ENCODE measurements around the gene WNK2.

WNK2 gene

DNA sequence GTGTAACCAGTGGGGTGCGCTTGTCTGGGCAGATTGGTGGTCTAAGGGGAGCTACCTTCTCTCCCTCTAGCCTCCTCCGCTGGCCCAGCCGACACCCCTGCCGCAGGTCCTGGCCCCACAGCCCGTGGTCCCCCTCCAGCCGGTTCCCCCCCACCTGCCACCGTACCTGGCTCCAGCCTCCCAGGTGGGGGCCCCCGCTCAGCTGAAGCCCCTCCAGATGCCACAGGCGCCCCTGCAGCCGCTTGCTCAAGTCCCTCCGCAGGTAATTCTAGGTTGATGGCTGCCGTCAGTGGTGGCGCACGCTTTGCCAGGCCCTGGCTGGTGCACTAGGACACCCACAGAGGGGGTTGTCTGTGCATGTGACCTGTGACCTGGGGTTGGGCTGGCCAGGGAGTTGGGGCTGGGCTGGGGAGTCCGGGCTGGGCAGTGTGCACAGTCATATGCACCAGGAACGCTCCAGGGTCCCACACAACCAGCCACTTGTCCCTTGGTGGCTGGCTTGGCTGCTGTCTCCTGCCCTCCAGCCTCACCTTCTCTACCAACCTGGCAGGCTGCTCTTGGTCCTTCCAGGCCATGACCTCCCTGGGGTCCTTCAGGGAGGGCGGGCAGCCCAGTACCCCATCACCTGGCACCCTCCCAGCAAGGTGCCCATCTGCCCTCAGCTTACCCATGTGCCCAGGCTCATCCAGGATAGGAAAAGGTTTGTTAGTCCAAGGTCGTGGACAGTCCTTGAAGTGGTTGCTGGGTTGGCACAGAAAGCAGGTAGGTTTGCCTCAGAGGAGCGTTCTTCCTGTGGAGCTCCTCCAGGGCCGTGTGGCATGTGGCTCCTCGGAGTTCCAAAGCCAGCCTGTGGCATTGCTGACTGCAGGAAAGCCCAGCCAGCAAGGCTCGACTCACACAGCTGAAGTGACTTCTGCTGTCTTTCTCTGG is 73.2 kb downstream of the WNK2 start:
- DNase-seq = no peak

DNA sequence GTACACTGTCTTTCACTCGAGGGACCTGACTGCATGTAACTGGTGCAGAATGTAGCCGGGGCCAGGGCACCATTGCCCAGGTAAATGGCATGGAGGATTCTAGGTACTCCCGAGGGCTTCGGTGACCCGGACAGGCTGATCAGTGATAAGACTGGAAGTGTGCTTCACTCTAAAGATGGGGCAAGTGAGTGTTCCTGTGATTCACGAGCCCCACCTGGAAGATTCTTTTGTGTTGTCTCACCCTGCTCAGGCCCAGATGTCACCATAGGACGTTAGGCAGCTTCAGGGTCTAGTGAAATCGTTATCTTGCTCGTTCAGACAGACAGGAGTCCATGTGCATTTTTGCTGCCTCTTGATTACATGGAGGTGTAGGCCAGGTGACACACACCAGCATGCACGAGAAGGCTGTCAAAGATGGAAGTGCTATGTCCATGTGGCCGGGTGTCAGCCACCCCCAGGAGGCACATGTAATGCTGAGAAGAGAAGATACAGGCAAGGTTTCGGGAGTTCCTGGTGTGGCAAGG is 73.9 kb downstream of the WNK2 start:
- no peak for DNase-seq

DNA sequence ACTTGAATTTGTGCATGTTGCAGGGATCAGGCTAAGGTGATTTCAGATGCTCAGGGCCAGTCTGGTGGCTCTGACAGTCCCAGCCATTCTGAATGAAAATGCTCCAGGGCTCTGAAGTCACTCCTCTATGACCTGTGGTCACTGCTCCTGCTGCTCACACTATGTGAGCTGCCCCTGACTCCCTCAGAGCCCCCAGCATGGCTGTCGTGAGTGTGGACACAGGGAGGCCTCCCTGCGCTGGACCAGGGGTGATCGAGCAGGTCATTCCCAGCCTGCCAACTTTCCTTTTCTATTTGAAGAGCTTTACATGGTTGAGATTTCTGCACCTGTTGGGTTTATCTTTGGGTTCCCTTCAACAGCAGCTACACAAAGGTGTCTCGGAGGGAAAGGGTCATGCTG is 74.5 kb downstream of the WNK2 start:
- no peak for DNase-seq

DNA sequence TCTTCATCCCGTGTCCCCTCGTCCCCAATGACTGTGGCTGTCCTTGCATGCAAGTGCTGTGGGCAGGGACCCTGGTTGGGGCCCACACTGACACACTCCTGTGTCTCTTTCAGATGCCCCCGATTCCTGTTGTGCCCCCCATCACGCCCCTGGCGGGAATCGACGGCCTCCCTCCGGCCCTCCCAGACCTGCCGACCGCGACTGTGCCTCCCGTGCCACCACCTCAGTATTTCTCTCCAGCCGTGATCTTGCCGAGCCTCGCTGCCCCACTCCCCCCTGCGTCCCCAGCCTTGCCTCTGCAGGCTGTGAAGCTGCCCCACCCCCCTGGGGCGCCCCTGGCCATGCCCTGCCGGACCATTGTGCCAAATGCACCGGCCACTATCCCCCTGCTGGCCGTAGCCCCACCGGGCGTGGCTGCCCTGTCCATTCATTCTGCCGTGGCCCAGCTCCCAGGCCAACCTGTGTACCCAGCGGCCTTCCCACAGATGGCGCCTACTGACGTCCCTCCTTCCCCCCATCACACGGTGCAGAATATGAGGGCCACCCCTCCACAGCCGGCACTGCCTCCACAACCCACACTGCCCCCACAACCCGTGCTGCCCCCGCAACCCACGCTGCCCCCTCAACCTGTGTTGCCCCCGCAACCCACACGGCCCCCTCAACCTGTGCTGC is 75.0 kb downstream of the WNK2 start:
- DNase-seq = no peak

DNA sequence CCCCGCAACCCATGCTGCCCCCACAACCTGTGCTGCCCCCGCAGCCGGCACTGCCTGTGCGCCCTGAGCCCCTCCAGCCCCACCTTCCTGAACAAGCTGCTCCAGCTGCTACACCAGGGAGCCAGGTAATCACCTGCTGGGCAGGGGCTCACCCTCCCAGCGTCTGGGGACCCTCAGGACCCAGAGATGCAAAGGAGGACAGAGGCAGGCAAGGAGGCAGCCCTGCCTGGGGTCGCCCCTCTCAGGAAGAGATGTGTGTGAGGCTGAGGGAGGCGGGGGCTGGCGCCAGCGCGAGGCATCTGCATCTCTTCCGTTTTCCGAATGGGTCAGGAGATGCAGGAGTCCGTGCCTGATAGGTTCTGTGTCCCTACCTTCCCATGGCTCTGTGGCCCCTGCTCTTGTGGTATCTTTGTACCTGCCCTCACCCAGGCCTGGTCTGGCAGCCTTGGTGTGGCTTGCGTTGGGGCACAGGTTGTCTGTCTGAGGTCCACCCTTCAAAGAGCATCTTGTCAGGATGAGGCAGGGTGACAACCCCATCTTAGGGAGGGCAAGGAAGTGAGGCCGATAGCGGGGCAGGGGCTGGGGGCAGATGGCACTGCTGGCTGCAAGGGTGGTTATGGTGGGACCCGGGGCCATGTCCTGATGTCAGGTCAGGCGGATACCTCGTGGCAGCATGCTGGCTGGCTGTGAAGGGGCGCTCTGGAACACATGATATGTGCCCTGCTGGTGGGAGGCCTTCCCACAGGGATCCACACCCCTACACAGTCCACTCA is 75.7 kb downstream of the WNK2 start:
- no peak for DNase-seq

DNA sequence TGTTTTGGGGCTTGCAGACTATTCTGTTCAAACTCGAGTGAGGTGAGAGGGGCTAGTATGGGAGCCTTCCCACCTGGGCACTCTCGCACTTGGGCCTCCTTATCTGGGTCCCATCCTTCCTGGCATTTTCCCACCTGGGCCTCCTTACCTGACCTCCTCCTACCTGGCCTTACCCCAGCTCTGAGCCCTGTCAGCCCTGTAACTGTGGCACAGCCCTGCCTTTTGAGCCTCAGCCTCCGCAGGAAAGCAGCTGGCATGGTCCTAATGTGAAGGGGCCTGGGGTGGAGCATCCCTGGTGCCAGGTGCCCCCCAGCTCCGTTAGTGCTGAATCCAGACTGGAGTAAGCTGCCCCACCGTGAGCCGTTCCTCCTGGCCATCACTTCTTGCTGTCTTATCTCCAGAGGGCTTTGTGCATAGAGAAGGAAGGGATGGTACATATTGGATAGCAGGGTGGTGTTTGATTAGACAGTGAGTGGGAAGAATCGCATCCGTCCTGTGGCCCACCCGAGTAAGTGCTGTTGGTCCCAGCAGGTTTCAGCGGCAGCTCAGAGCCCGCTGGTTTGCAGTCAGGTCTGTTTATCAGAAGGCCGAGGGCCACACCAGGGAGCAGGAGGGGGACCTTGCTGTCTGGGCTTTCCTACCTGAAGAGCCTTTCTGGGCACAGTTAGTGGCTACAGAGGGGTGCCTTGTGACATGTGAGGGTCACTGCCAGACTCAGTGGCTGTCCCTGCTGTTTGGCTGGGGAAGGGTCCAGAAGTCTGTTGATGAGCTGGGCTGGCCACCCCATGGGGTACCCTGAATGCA is 76.5 kb downstream of the WNK2 start:
- no peak for DNase-seq

DNA sequence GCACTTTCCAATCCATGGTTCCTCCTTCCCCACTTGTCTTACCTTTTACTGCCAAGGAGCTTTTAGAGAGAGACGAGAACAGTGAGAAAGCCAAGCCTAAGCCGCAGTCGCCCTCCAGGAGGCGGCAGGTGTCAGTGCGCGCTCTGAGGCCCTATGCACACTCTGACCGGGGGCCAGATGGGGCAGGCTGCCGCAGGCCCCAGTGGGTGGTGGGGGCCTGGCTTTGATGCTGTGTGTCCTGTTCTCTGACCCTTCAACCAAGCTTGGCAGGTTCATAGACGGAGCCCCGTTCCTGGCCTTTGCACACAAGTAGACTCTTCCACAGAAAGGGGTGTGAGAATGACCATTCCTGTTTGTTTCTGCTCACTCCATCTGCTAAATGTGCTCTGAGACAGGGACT is 77.3 kb downstream of the WNK2 start:
- no peak for DNase-seq

DNA sequence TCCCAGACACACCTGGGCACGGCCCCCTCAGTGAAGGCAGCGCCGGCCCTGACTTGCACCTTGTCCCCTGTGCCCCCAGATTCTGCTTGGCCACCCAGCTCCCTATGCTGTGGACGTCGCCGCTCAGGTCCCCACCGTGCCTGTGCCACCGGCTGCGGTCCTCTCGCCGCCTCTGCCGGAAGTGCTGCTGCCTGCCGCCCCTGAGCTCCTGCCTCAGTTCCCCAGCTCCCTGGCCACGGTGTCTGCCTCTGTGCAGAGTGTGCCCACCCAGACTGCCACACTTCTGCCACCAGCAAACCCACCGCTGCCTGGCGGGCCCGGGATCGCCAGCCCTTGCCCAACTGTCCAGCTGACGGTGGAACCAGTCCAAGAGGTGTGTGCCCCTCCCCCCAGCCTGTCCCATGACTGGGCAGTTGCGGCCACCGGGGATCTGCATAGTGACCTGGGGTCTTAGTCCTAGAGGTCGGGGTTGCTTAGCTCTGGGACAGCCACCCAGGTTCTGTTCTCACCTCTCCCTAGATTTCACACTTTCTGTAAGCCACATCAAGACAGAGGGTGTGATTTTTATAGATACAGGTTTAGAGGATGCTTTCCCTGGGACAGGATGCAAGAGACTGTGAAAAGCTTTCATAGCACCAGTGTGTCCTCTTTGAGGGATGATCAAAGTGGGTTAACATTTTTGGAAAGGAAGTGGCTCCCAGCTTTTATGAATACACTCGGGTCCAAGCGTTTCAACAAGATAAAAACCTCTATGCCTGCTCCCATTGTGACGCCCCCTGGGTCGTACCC is 78.0 kb downstream of the WNK2 start:
- DNase-seq = no peak

DNA sequence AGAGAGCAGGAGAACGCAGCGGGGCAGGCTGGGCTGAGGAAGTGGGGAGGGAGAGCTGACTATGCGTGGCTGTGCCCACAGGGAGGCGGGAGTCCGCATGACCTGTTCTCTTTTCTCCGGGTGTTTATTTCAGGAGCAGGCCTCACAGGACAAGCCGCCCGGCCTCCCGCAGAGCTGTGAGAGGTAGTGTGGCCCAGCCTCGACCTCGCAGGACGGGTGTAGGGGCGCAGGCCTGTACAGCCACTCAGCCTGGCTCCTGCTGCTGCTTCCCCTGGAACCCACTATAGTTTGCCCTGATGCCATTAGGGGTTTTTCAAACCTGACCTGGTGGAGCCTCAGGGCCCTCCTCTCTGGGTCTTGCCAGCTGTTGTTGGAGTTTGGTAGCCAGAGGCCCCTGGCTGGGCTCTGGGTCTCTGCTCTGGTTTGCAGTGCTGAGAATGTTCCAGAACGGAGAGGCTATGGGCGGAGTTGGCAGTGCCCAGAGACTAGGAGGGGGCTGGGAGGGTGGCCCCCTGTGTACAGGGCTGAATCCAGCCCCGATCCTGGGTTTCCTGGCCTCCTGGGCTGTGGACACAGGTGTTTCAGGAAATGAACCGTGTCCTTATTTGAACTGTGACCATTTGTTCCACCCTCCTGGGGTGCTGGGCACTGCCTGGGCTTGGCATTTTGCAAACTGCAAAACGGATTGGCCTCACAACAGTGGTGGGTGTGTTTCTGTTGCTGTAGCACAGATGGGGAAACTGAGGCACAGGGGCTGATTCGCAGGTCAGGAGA is 78.8 kb downstream of the WNK2 start:
- DNase-seq = no peak

DNA sequence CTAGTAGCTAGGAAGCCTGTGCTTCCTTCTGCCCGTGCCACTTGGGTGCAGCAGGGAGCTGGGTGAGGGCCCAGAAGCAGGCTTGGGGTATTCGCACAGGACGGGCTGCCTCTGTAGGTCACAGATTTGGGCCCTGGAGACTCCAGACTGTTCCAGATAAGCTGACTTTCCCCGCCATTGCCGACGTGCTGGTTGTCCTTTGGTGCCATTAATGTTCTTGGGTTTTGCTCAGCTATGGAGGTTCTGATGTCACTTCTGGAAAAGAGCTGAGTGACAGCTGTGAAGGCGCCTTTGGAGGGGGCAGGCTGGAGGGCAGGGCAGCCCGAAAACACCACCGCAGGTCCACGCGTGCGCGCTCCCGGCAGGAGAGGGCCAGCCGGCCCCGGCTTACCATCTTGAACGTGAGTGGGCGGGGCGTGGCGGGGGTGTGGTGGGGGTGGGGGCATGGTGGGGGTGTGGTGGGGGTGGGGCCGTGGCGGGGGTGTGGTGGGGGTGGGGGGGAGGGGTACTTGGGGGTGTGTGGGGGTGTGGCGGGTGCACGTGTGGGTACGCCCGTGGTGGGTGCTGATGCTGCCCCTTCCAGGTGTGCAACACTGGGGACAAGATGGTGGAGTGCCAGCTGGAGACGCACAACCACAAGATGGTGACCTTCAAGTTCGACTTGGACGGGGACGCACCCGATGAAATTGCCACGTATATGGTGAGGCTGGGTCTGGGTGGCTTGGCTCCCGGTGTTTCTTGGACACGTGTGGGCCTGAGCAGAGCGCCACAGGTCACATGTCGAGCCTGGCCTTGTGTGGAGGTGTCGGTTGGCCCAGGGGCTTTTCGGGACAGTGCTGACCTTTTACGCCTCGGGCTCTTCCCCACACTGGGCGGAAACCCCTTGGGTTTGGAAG is 79.6 kb downstream of the WNK2 start:
- DNase-seq = no peak

DNA sequence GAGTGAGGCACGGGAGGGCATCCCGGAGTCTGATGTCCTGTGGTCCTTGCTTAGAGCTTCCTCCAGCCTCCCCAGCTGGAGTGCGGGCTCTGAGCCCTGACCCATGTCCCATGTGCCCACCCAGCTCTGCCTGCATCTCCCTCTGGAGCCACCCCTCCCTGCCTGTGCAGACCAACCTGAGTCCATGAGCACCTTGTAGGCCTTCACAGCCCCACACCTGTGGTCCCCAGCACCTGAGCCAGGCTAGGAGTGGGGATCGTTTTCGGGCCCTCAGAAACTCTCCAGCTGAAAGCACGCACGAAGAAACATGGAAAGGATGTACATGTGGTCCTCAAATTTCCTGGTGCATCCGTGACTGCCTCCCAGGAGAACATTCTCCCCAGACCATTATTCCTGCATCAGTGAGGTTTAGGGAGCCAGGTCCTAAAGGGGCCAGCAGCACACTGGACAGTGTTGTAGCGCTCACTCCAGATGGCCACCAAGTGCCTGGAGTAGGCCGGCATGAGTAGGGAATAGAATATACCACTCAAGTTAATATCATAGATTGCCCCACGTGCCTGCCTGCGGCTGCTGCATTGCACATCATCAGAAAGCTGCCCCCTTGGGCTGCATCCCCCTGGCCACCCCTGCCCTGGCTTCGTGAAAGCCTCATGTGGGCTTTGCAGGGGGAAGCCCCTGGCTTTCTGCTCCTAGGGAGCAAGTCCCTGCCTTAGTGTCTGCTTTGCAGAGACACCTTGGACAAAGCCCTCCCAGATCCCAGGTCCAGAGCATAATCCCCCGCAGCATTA is 80.6 kb downstream of the WNK2 start:
- DNase-seq = no peak

DNA sequence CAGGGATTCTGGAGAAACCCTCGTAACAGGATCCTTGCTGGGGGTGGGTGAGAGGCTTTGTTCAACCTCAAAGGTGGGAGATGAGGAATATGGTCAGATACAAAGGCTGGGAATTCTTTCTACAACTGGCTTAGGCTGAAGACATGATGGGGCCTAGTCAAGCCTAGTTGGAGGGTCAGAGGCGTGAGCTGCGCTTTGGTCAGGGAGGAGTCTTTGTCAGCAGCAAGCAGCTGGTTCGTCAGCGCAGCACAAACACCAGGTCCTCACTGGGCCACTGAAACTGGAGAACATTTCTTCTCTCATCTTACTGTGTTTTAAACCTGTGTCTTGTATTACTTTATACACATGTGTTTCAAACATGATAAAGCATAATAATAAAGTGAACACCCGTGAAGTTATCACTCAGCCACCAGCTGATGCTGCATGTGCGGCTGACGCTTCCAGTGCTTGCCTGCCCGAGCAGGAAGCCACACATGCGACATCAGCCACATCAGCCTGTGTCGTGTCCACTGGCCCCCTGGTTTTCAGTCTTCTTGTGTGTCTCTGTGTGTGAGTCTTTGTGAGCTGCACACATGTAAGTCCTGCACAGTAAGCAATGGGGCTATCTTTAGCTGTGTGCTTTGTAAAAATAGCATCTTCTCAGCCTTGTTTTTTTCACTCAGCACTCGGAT is 81.5 kb downstream of the WNK2 start:
- no peak for DNase-seq

DNA sequence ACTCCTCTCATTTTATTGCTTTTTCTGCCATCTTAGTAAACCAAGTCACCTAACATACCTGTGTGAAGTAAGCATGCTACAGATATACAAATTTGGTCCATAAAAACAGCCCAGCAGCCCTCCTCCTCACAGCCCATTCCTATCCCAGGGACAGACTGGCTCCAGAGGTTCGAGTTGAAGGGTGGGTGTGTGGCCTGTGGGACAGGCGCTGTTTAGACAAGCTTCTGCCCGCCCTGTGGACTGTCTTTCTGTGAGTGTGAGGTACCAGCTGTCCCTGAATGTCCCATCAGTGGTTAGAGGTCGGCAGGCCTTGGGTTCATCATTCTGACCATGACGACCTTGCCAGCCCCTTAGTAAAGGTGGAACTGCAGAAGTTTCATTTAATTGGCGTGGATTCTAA is 82.0 kb downstream of the WNK2 start:
- DNase-seq = no peak

DNA sequence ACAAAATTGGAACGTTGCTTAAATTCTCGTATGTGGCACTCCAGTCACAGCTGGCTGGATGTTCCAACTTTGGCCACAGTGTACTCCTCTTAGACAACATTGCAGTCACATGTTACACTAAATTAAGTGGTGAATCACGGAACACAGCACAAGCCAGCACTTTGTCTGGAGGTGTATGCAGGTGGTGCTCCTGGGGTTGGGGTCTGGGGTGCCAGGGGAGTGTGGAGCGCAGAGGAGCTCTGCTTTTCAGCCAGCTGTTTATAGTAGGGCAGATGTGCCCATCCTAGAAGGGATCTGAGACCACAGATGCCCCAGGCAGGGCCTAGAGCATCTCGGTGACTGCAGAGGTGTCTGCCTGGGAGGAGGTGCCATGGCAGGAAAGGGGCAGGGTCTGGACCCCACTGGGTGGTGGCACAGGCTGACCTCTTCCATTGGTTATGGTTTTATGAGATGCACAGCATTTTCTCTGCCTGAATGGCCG is 82.6 kb downstream of the WNK2 start:
- DNase-seq = no peak

DNA sequence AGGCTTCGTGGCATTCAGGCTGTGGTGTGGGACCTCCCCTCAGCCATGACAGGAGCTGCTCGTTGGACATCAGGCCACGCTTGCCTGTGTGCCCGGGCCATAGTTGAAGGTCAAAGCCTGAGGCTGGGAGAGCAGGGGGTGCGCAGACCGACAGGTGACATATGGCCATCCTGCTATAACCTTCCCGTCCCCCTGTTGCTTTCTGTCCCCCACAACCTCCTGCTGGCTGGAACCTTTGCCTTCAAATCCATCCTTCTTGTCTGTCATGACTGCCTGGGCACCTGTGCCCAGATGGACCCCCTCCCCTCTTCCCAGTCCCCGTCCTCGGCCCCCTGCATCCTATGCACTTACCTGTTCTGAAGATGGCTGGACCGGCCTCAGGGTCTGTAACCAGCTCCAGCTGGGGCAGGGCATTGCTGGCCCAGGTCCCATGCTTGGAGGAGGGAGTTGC is 83.2 kb downstream of the WNK2 start:
- no peak for DNase-seq

DNA sequence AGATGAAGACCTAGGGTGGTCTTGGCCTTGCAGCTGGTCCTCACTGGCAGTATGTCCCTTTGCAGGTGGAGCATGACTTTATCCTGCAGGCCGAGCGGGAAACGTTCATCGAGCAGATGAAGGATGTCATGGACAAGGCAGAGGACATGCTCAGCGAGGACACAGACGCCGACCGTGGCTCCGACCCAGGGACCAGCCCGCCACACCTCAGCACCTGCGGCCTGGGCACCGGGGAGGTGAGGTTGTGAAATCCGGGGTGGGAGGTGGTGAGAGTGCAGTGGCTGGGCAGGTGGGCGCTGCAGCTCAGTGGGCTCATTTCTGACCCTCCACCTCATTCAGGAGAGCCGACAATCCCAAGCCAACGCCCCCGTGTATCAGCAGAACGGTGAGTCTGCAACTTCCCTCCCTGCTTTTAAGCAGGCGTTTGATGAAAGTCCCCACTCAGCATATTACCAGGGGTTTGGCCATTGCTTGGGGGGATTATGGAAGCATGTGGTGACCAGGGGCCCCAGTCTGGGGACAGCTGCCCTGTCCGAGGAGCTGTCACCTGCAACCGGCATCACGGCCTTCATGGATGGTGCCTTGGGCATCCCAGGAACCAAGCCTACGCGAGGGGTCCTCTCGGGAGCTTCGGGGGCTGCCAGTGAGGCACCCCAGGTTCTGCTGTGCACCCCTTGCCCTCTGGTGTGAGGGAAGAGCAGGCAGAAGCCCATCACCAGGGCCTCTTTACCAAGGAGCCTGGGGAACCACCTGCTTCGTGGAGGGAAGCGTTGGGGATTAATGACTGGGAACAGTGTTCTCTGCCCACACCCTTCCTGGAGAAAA is 84.0 kb downstream of the WNK2 start:
- no peak for DNase-seq

All from stimulated activated CD4-positive, alpha-beta T cell treated with anti-CD3 and anti-CD28 coated beads, Interleukin-12 subunit alpha, Interleukin-12 subunit beta, amount 100 ng/mL, for 4 hours (primary cell).